PC-9 (cell line): ENCODE measurements around the gene TMPRSS11E. TPM values are rescaled to one million over a fixed set of nuclear protein-coding genes. Genes with fewer than 3 reads are reported as not detected.

Source experiments
- BruUV-seq: library from RNA; stranded (reverse); fragments of 400-500 nt; replicated peaks from 2 replicates; lab custom pipeline; 2021; lab: Mats Ljungman, UMichigan
- CTCF ChIA-PET: fragments of 300-600 bp; sonication (Branson Sonifier 250); formaldehyde crosslinking; loops from one replicate; lab custom pipeline; 2022; ENCODE audit warnings: antibody characterized with exemption; lab: Charles Lee
- POLR2A ChIA-PET: fragments of 300-600 bp; sonication (Branson Sonifier 250); formaldehyde crosslinking; loops from one replicate; lab custom pipeline; 2022; ENCODE audit warnings: antibody characterized with exemption; ENCODE audit not compliant: unreplicated experiment; lab: Charles Lee
- DNase-seq, 2 experiments: peaks; one replicate each; pipeline versions ENCODE4 v3.0.0 to v3.0.0-alpha.2; 2015 to 2022; ENCODE audit warnings: mixed read lengths in 1 of 2
- H2AFZ ChIP-seq: fragments of 200-600 bp; sonication (generic); 2 replicates; pipeline ENCODE4 v1.8.1; 2017; ENCODE audit warnings: antibody characterized with exemption
- H3F3A ChIP-seq: fragments of 200-600 bp; sonication (generic); 2 replicates; pipeline ENCODE4 v1.8.1; 2017; ENCODE audit warnings: antibody characterized with exemption, mild to moderate bottlenecking, low read depth; ENCODE audit not compliant: insufficient read depth
- H3K27ac ChIP-seq: fragments of 200-600 bp; sonication (generic); 2 replicates; pipeline ENCODE4 v1.6.1; 2016; ENCODE audit warnings: mixed run types
- H3K27me3 ChIP-seq: fragments of 200-600 bp; sonication (generic); 2 replicates; pipeline ENCODE4 v1.6.1; 2016; ENCODE audit warnings: low read depth, mixed run types; ENCODE audit not compliant: insufficient read depth
- H3K36me3 ChIP-seq: fragments of 200-600 bp; sonication (generic); 2 replicates; pipeline ENCODE4 v1.6.1; 2016; ENCODE audit warnings: low read depth, mixed run types
- H3K4me1 ChIP-seq: fragments of 200-600 bp; sonication (generic); replicated peaks from 2 replicates; pipeline ENCODE4 v1.6.1; 2016; ENCODE audit warnings: mixed run types; ENCODE audit not compliant: insufficient read depth
- H3K4me2 ChIP-seq: fragments of 200-600 bp; sonication (generic); 2 replicates; pipeline ENCODE4 v1.6.1; 2017; ENCODE audit warnings: mixed run types
- H3K4me3 ChIP-seq: fragments of 200-600 bp; sonication (generic); 2 replicates; pipeline ENCODE4 v1.6.1; 2016; ENCODE audit warnings: mixed run types
- H3K79me2 ChIP-seq: fragments of 200-600 bp; sonication (generic); 2 replicates; pipeline ENCODE4 v1.6.1; 2017; ENCODE audit warnings: low read depth, mixed run types
- H3K9me2 ChIP-seq: fragments of 200-600 bp; sonication (generic); 2 replicates; pipeline ENCODE4 v1.8.1; 2017; ENCODE audit warnings: mild to moderate bottlenecking; ENCODE audit not compliant: insufficient read depth
- H3K9me3 ChIP-seq: fragments of 200-600 bp; sonication (generic); 2 replicates; pipeline ENCODE4 v1.8.1; 2016; ENCODE audit warnings: low read depth; ENCODE audit not compliant: insufficient read depth
- H4K20me1 ChIP-seq: fragments of 200-600 bp; sonication (generic); 2 replicates; pipeline ENCODE4 v1.8.1; 2017; ENCODE audit not compliant: insufficient read depth
- EZH2 ChIP-seq: fragments of 200-600 bp; sonication (generic); IDR thresholded peaks from 2 replicates; pipeline ENCODE4 v1.8.0; 2017; ENCODE audit warnings: antibody characterized with exemption, low read depth
- intact Hi-C: fragments of 100-400 bp; cut with micrococcal nuclease; formaldehyde crosslinking; loops from one replicate; pipeline ENCODE4 v1.10.0; 2022; ENCODE audit not compliant: unreplicated experiment
- total RNA-seq: library from RNA; stranded (reverse); gene quantifications from 2 replicates; pipeline ENCODE4 v1.2.3, GENCODE V29; 2021
- TF ChIP-seq, protein P1 (sequence below): fragments of 200-600 bp; sonication (generic); conservative IDR thresholded peaks from 2 replicates; pipeline ENCODE4 v1.6.1; 2017; ENCODE audit warnings: mixed run types, antibody characterized with exemption, mild to moderate bottlenecking, moderate library complexity

The TMPRSS11E gene
- total RNA-seq, 1 experiment from 2014 or later: not detected

DNA sequence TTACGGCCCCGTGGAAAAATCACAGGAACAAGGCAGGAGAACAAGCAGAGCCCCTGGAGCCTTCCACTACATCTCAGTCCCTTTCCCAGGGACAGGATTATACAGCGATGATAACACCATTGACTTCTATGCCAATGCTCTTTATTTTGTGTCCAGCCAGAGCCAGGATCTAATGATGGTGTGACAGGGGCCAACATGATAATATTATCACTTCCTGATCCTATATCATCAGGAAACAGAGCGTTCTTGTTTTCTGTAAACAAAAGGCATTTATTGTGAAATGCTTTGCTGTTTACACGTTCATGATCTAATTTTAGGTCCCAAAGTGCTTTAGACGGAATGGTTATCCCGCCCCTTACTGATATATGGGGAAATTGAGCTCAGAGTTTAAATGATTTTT is 12.8 kb downstream of the TMPRSS11E start:
- Histone ChIP-seq H3K36me3 (no peaks in the 10 kb centered on the region), H3K4me1 (no peaks in the 10 kb centered on the region), H3K4me2 (no peak overlapping the region), H3K9me2 (no peaks in the 10 kb centered on the region), H4K20me1 (no peaks in the 10 kb centered on the region), H2AFZ (no peak overlapping the region), H3F3A (no peaks in the 10 kb centered on the region), H3K27me3 (no peaks in the 10 kb centered on the region), H3K4me3 (no peak overlapping the region), H3K79me2 (no peaks in the 10 kb centered on the region), H3K27ac (no peak overlapping the region), H3K9me3 (no peaks in the 10 kb centered on the region)
- BruUV-seq: no TSS peak
- POLR2A ChIA-PET: no interaction called here
- intact Hi-C loops: no loop called here
- TF ChIP-seq EZH2: no peak
- no peak for DNase-seq
- CTCF ChIA-PET: no interaction called here

DNA sequence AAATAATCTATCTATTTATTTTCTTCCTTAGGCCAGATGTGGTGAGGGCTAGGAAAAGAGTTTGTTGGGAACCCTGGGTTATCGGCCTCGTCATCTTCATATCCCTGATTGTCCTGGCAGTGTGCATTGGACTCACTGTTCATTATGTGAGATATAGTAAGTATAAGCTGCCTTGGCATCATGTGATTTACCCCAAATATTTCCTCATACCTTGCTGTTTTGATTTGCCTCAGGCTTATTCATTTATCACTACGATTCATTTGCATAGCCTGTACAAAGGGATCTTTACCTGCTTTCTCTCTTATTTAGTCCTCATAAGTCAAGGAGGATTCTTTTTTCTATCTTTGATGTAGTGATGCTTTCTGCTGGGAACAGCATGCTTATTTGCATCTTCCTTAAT is 14.5 kb downstream of the TMPRSS11E start:
- H3K27ac ChIP-seq: no peak overlapping the region
- ChIA-PET CTCF (no interaction called here), POLR2A (no interaction called here)
- no TSS peak for BruUV-seq
- DNase-seq: peak in 1 of 2 experiments; percentile 36
- H2AFZ ChIP-seq: no peak overlapping the region
- H3F3A ChIP-seq: no peaks in the 10 kb centered on the region
- no peak for TF ChIP-seq EZH2
- TF ChIP-seq, protein P1, sequence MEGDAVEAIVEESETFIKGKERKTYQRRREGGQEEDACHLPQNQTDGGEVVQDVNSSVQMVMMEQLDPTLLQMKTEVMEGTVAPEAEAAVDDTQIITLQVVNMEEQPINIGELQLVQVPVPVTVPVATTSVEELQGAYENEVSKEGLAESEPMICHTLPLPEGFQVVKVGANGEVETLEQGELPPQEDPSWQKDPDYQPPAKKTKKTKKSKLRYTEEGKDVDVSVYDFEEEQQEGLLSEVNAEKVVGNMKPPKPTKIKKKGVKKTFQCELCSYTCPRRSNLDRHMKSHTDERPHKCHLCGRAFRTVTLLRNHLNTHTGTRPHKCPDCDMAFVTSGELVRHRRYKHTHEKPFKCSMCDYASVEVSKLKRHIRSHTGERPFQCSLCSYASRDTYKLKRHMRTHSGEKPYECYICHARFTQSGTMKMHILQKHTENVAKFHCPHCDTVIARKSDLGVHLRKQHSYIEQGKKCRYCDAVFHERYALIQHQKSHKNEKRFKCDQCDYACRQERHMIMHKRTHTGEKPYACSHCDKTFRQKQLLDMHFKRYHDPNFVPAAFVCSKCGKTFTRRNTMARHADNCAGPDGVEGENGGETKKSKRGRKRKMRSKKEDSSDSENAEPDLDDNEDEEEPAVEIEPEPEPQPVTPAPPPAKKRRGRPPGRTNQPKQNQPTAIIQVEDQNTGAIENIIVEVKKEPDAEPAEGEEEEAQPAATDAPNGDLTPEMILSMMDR: no peak
- H3K4me3 ChIP-seq: no peak overlapping the region
- H3K9me2 ChIP-seq: no peaks in the 10 kb centered on the region
- H4K20me1 ChIP-seq: no peaks in the 10 kb centered on the region
- H3K4me1 ChIP-seq: no peaks in the 10 kb centered on the region
- H3K36me3 ChIP-seq: no peaks in the 10 kb centered on the region
- H3K79me2 ChIP-seq: no peaks in the 10 kb centered on the region
- H3K4me2 ChIP-seq: no peak overlapping the region
- no peaks in the 10 kb centered on the region for H3K9me3 ChIP-seq
- intact Hi-C loops: no loop called here
- no peaks in the 10 kb centered on the region for H3K27me3 ChIP-seq

DNA sequence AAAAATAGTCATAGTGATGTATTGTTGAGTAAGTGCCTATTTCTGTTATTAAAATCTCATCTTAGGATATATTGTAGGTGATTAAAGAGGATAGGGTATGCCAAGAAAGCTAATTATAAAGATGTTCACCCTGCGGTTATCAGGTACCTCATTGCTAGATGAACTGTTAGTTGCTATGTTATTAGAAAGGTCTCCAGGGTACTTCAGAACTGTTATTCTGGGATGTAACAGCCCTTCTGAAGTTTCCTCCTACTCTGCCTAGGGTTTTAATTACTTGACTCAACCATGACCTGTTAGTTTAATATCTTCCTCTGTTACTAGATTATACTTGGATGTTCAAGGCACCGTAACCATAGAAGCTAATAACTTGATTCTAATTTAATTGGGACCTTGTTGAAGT is 15.4 kb downstream of the TMPRSS11E start:
- intact Hi-C loops: no loop called here
- Histone ChIP-seq H3K27ac (no peak overlapping the region), H4K20me1 (no peaks in the 10 kb centered on the region), H3K4me1 (no peaks in the 10 kb centered on the region), H3K9me2 (no peaks in the 10 kb centered on the region), H2AFZ (no peak overlapping the region), H3K4me3 (no peak overlapping the region), H3K79me2 (no peaks in the 10 kb centered on the region), H3K36me3 (no peaks in the 10 kb centered on the region), H3F3A (no peaks in the 10 kb centered on the region), H3K4me2 (no peak overlapping the region), H3K27me3 (no peaks in the 10 kb centered on the region), H3K9me3 (no peaks in the 10 kb centered on the region)
- no peak for DNase-seq
- BruUV-seq: no TSS peak
- POLR2A ChIA-PET: no interaction called here
- CTCF ChIA-PET: no interaction called here
- TF ChIP-seq EZH2: no peak
- TF ChIP-seq, protein P1: no peak

DNA sequence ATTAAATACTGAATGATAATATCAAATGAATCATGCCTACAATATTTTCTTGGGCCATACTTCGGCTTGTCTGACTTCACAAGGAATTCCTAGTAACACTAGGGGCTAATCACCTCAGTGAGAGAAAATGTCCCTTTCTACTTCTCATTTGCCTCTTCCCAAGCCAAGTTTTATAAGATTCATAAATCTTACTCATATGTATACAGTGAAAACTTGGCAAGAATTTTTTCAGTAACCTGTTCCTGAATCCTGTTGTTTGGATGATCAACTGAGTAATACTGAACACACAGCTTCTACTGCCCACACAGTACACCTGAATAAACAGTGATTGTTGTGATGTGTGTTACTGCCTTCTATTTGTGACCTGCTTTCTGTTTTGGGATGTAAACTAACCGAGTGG is 16.5 kb downstream of the TMPRSS11E start:
- DNase-seq: peak in 1 of 2 experiments; percentile 77
- no peak overlapping the region for H3K4me2 ChIP-seq
- H3K4me1 ChIP-seq: no peaks in the 10 kb centered on the region
- H3K4me3 ChIP-seq: no peak overlapping the region
- H3K79me2 ChIP-seq: no peaks in the 10 kb centered on the region
- 0 out of 2 replicates have a peak overlapping the region, but pooled peaks have one; percentile 33 for H2AFZ ChIP-seq
- TF ChIP-seq, protein P1: no peak
- no peak for TF ChIP-seq EZH2
- no peaks in the 10 kb centered on the region for H3K27me3 ChIP-seq
- ChIA-PET POLR2A (no interaction called here), CTCF (no interaction called here)
- no peak overlapping the region for H3K27ac ChIP-seq
- no peaks in the 10 kb centered on the region for H3F3A ChIP-seq
- no peaks in the 10 kb centered on the region for H3K9me2 ChIP-seq
- no TSS peak for BruUV-seq
- intact Hi-C loops: no loop called here
- no peaks in the 10 kb centered on the region for H3K9me3 ChIP-seq
- no peaks in the 10 kb centered on the region for H3K36me3 ChIP-seq
- no peaks in the 10 kb centered on the region for H4K20me1 ChIP-seq
